ENCODE data around the gene SLFNL1. TPM values are rescaled to one million over a fixed set of nuclear protein-coding genes. Genes with fewer than 3 reads are reported as not detected.

SLFNL1 gene
- total and polyA plus RNA-seq, 2 donors (not counting 1 experiment from before 2014, with no cell fraction given) = 0.01 to 0.66 TPM

DNA sequence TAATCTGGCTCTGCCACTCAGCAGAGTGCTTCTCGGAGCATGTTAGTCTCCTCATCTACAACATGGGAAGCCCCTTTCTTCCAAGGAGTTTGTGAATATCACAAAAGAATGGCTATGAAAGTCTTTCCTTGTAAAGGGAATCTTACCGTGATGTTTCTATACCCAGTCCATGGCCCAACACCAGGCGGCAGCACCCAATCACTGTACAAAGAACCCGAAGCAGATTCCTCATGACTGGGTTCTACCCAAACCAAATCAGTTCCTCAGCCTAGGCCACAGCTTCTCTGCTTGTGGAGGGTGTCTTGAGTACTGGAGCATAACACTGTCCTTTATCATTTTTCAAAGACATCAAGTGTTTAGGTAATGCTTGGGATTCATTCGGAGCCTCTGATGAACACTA, 16.6 kb upstream of the SLFNL1 start:
- no peak overlapping the region for H3K4me3 ChIP-seq (replicated peaks in 1 of 4; ENCODE audit: control extremely low read depth in 1 of 4, insufficient read depth in 1 of 4, low read depth in 3 of 4, low read length in 4 of 4)
- no peak overlapping the region for H2AFZ ChIP-seq (ENCODE audit: low read length)
- H3K4me2 ChIP-seq (ENCODE audit: extremely low read depth, insufficient read depth, low read length) = no peak overlapping the region
- H3K27ac ChIP-seq (ENCODE audit: insufficient read depth, low read length) = no peak overlapping the region
- no peak overlapping the region for H3K9ac ChIP-seq (ENCODE audit: insufficient read depth, low read length)
- DNase-seq (ENCODE audit: low read depth in 2 of 2) = peak in 1 of 2 donors; percentile 22
- H3K9me3 ChIP-seq (ENCODE audit: control insufficient read depth, insufficient read depth, low read depth, low read length) = no peaks in the 10 kb centered on the region
- no peaks in the 10 kb centered on the region for H3K79me2 ChIP-seq (ENCODE audit: control insufficient read depth, insufficient read depth, low read length)
- no peaks in the 10 kb centered on the region for H3K4me1 ChIP-seq (ENCODE audit: control insufficient read depth, extremely low read depth, insufficient read depth, low read length)
- H4K20me1 ChIP-seq (ENCODE audit: control insufficient read depth, extremely low read depth, insufficient read depth, low read length) = no peaks in the 10 kb centered on the region
- H3K27me3 ChIP-seq (ENCODE audit: control insufficient read depth, insufficient read depth, low read length) = no peaks in the 10 kb centered on the region
- no peaks in the 10 kb centered on the region for H3K36me3 ChIP-seq (ENCODE audit: control insufficient read depth, insufficient read depth, low read length)
- no peak for TF ChIP-seq EZH2 (IDR thresholded peaks at IDR 0.05; ENCODE audit: low read length, missing control alignments)
- TF ChIP-seq, protein P1, sequence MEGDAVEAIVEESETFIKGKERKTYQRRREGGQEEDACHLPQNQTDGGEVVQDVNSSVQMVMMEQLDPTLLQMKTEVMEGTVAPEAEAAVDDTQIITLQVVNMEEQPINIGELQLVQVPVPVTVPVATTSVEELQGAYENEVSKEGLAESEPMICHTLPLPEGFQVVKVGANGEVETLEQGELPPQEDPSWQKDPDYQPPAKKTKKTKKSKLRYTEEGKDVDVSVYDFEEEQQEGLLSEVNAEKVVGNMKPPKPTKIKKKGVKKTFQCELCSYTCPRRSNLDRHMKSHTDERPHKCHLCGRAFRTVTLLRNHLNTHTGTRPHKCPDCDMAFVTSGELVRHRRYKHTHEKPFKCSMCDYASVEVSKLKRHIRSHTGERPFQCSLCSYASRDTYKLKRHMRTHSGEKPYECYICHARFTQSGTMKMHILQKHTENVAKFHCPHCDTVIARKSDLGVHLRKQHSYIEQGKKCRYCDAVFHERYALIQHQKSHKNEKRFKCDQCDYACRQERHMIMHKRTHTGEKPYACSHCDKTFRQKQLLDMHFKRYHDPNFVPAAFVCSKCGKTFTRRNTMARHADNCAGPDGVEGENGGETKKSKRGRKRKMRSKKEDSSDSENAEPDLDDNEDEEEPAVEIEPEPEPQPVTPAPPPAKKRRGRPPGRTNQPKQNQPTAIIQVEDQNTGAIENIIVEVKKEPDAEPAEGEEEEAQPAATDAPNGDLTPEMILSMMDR (conservative IDR thresholded peaks at IDR 0.05 in 1 of 2, IDR thresholded peaks at IDR 0.05 in 1 of 2; ENCODE audit: low read depth in 1 of 2, low read length in 2 of 2) = peak in 1 of 2 donors; percentile 38

DNA sequence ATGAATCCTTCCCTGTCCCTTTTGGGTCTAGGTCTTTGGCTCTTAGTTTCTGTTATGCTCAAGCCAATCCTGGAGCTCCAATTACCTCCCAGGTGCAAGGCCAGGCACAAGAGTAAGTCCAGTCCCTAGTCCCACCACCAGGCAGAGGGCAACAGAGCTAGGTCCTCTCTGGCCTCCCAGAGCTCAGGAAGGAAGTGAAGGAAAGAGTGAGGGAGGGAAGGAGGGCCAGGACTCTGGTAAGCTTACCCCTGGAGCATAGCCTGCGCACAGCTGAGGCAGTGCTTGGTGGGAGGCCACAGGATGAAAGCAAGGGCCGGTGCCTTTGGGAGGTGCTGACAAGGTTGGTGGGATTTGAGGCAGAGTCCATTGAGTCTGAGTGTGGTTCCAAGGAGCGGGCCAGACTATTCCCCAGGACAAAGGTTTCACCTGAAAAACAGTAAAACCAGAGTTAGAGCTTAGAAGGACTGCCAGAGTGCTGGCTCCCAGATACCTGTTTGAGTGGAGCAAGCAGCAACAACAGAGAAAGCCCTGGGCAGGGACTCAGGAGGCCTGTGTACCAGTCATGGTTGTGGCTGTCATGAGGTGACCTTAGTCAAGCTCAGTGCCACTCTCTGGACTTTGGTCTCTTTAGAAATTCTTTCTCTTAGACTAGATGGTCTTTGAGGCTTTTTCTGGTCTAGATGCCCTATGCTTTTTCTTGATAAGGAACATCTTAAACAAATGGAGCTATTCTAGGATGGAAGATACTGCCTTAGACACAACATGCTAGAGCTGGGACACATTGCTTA, 15.8 kb upstream of the SLFNL1 start:
- no peak overlapping the region for H3K4me3 ChIP-seq (replicated peaks in 1 of 4; ENCODE audit: control extremely low read depth in 1 of 4, insufficient read depth in 1 of 4, low read depth in 3 of 4, low read length in 4 of 4)
- no peak for DNase-seq (ENCODE audit: low read depth in 2 of 2)
- H3K36me3 ChIP-seq (ENCODE audit: control insufficient read depth, insufficient read depth, low read length) = no peaks in the 10 kb centered on the region
- no peak overlapping the region for H3K27ac ChIP-seq (ENCODE audit: insufficient read depth, low read length)
- TF ChIP-seq, protein P1 (conservative IDR thresholded peaks at IDR 0.05 in 1 of 2, IDR thresholded peaks at IDR 0.05 in 1 of 2; ENCODE audit: low read depth in 1 of 2, low read length in 2 of 2) = no peak
- TF ChIP-seq EZH2 (IDR thresholded peaks at IDR 0.05; ENCODE audit: low read length, missing control alignments) = no peak
- H3K9me3 ChIP-seq (ENCODE audit: control insufficient read depth, insufficient read depth, low read depth, low read length) = no peaks in the 10 kb centered on the region
- no peak overlapping the region for H3K9ac ChIP-seq (ENCODE audit: insufficient read depth, low read length)
- no peak overlapping the region for H2AFZ ChIP-seq (ENCODE audit: low read length)
- H3K4me2 ChIP-seq (ENCODE audit: extremely low read depth, insufficient read depth, low read length) = no peak overlapping the region
- no peaks in the 10 kb centered on the region for H3K27me3 ChIP-seq (ENCODE audit: control insufficient read depth, insufficient read depth, low read length)
- no peaks in the 10 kb centered on the region for H4K20me1 ChIP-seq (ENCODE audit: control insufficient read depth, extremely low read depth, insufficient read depth, low read length)
- H3K4me1 ChIP-seq (ENCODE audit: control insufficient read depth, extremely low read depth, insufficient read depth, low read length) = no peaks in the 10 kb centered on the region
- H3K79me2 ChIP-seq (ENCODE audit: control insufficient read depth, insufficient read depth, low read length) = no peaks in the 10 kb centered on the region

- H3K9me3 ChIP-seq (ENCODE audit: control insufficient read depth, insufficient read depth, low read depth, low read length) = no peaks in the 10 kb centered on the region
- H2AFZ ChIP-seq (ENCODE audit: low read length) = no peak overlapping the region
- no peak for DNase-seq (ENCODE audit: low read depth in 2 of 2)
- H3K36me3 ChIP-seq (ENCODE audit: control insufficient read depth, insufficient read depth, low read length) = peaks cover 3% of the 10 kb centered on the region
- no peaks in the 10 kb centered on the region for H3K4me1 ChIP-seq (ENCODE audit: control insufficient read depth, extremely low read depth, insufficient read depth, low read length)
- no peak overlapping the region for H3K4me3 ChIP-seq (replicated peaks in 1 of 4; ENCODE audit: control extremely low read depth in 1 of 4, insufficient read depth in 1 of 4, low read depth in 3 of 4, low read length in 4 of 4)
- no peak for TF ChIP-seq EZH2 (IDR thresholded peaks at IDR 0.05; ENCODE audit: low read length, missing control alignments)
- TF ChIP-seq, protein P1 (conservative IDR thresholded peaks at IDR 0.05 in 1 of 2, IDR thresholded peaks at IDR 0.05 in 1 of 2; ENCODE audit: low read depth in 1 of 2, low read length in 2 of 2) = no peak
- H3K27ac ChIP-seq (ENCODE audit: insufficient read depth, low read length) = no peak overlapping the region
- H3K27me3 ChIP-seq (ENCODE audit: control insufficient read depth, insufficient read depth, low read length) = no peaks in the 10 kb centered on the region
- no peak overlapping the region for H3K9ac ChIP-seq (ENCODE audit: insufficient read depth, low read length)
- no peaks in the 10 kb centered on the region for H3K79me2 ChIP-seq (ENCODE audit: control insufficient read depth, insufficient read depth, low read length)
- H4K20me1 ChIP-seq (ENCODE audit: control insufficient read depth, extremely low read depth, insufficient read depth, low read length) = no peaks in the 10 kb centered on the region
- no peak overlapping the region for H3K4me2 ChIP-seq (ENCODE audit: extremely low read depth, insufficient read depth, low read length)
Observed at GRCh38 chr1:41033272-41033671, 11.7 kb upstream of the SLFNL1 start.
